IgD-negative memory B cell (primary cell): ENCODE results near the gene LEMD1. TPM values are rescaled to one million over a fixed set of nuclear protein-coding genes. Genes with fewer than 3 reads are reported as not detected.
"Not testable (repeated sequence)": the region's sequence is repeated elsewhere in the genome, so short reads cannot be mapped to it uniquely, and the experiment has no call there.

Experiments
- H3K27ac Mint-ChIP-seq, 3 donors: one replicate each; pipeline ENCODE4 v1.8.0; 2020 to 2022; ENCODE audit warnings: mild to moderate bottlenecking in 3 of 3, mixed read lengths in 3 of 3, moderate library complexity in 1 of 3
- H3K27me3 Mint-ChIP-seq: one replicate; pipeline ENCODE4 v1.8.0; 2021; ENCODE audit warnings: mixed read lengths
- H3K36me3 Mint-ChIP-seq: one replicate; pipeline ENCODE4 v1.8.0; 2020; ENCODE audit warnings: mild to moderate bottlenecking, mixed read lengths
- H3K4me1 Mint-ChIP-seq, 3 donors: one replicate each; pipeline ENCODE4 v1.8.0; 2020 to 2022; ENCODE audit warnings: mixed read lengths in 3 of 3, mild to moderate bottlenecking in 1 of 3
- H3K4me3 Mint-ChIP-seq, 4 donors: one replicate each; pipeline ENCODE4 v1.8.0; 2020 to 2022; ENCODE audit warnings: mild to moderate bottlenecking in 4 of 4, mixed read lengths in 4 of 4, moderate library complexity in 3 of 4
- H3K9me3 Mint-ChIP-seq, 3 donors: one replicate each; pipeline ENCODE4 v1.8.0; 2020 to 2021; ENCODE audit warnings: mixed read lengths in 3 of 3, mild to moderate bottlenecking in 1 of 3
- polyA plus RNA-seq: library from polyadenylated mRNA; unstranded; fragments of 300-500 nt; fragmentation: Illumina TruSeq; gene quantifications from one replicate; pipeline ENCODE4 v1.2.3, GENCODE V29; 2021

The LEMD1 gene
- polyA plus RNA-seq, 1 donor from 2014 or later: not detected

DNA sequence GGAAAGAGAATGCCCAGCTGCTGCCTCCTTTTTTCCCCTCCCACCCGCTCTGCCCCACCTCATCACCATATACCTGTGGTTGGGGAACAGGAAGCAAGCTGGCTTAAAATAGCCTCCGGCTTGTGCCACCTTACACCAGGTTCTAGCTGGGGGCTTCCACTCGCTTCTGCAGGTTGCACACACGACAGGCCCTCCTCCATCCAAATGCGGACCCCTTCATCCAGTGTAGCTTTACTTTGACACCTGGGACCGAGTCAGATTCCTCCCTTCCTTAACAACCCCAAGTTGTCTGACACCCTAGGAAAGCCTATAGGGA is 19.4 kb upstream of the LEMD1 start:
- H3K4me1 Mint-ChIP-seq: peaks cover 29 to 35% (median 29%) of the 10 kb centered on the region in 3 donors
- peak overlapping the region; percentile 54 to 86 (median 72) for H3K27ac Mint-ChIP-seq
- H3K27me3 Mint-ChIP-seq: peaks cover 2% of the 10 kb centered on the region
- H3K36me3 Mint-ChIP-seq: peaks cover 5% of the 10 kb centered on the region
- no peaks in the 10 kb centered on the region for H3K9me3 Mint-ChIP-seq
- H3K4me3 Mint-ChIP-seq: peak overlapping the region; percentile 78 to 96 (median 90)

DNA sequence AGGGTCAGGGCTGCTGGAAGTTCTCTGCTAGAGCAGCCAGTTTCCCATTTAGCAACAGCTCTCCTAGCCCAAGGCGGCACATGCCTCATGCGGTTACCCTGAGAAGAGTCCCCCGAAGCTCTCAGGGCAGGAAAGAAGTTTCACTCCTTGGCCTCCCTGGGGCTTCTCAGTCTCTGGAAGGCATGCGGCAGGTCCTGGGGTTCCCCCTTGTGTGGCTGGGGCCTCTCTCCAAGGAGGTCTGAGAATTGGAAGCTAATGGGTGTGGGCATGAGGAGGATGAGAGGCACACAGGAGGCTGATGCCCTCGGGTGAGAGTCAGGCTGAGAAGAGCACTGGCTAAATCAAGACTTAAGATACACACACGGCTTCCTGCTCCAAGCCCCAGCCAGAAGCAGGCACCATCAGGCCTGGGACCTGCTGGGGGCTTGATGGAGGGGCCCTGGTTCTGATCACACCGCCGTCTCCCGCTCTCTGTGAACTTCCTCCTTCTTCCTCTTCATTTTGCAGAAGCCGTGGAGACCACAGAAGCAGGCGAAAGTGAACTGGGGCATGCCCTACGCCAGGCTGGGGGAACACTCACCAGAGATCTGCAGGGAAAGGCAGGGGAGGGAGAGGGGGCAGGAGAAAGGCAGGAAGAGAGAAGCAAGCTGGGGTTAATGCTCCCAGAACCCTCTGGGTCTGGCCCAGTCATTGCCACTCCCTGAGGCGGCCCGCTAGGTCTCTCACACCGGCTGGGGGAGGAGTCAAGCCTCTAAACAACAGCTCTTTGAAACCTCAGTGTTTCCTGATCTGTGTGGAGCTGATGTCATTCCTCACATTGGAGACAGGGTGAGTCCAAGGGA is 18.8 kb upstream of the LEMD1 start:
- H3K9me3 Mint-ChIP-seq: no peaks in the 10 kb centered on the region
- H3K4me1 Mint-ChIP-seq: peaks cover 30 to 38% (median 32%) of the 10 kb centered on the region in 3 donors
- H3K36me3 Mint-ChIP-seq: peaks cover 5% of the 10 kb centered on the region
- peak overlapping the region; percentile 78 to 96 (median 90) for H3K4me3 Mint-ChIP-seq
- peak overlapping the region; percentile 54 to 86 (median 72) for H3K27ac Mint-ChIP-seq
- peaks cover 3% of the 10 kb centered on the region for H3K27me3 Mint-ChIP-seq

DNA sequence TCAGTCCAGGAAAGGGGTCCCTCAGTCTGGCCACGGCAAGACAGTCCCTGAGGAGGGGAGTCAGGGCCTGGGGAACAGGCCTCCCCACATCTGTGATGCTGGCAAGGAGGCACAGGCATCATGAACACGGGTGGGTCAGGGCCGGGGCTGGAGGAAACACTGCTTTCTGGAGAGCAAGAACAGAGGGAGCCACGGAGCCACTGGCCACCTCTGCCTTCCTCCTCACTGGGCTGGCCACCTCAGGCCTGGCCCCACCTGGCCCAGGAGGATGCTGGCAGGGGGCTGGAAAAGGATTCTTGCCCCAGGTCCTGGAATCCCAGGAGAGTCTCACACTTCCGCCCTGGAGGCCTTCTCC is 18.2 kb upstream of the LEMD1 start:
- Mint-ChIP-seq H3K9me3 (no peaks in the 10 kb centered on the region), H3K27ac (peak overlapping the region in 1 of 3 donors; percentile 68), H3K36me3 (peaks cover 5% of the 10 kb centered on the region), H3K4me1 (peaks cover 36 to 44% (median 38%) of the 10 kb centered on the region in 3 donors), H3K4me3 (peak overlapping the region in 3 of 4 donors; percentile 52 to 94 (median 78)), H3K27me3 (peaks cover 3% of the 10 kb centered on the region)

DNA sequence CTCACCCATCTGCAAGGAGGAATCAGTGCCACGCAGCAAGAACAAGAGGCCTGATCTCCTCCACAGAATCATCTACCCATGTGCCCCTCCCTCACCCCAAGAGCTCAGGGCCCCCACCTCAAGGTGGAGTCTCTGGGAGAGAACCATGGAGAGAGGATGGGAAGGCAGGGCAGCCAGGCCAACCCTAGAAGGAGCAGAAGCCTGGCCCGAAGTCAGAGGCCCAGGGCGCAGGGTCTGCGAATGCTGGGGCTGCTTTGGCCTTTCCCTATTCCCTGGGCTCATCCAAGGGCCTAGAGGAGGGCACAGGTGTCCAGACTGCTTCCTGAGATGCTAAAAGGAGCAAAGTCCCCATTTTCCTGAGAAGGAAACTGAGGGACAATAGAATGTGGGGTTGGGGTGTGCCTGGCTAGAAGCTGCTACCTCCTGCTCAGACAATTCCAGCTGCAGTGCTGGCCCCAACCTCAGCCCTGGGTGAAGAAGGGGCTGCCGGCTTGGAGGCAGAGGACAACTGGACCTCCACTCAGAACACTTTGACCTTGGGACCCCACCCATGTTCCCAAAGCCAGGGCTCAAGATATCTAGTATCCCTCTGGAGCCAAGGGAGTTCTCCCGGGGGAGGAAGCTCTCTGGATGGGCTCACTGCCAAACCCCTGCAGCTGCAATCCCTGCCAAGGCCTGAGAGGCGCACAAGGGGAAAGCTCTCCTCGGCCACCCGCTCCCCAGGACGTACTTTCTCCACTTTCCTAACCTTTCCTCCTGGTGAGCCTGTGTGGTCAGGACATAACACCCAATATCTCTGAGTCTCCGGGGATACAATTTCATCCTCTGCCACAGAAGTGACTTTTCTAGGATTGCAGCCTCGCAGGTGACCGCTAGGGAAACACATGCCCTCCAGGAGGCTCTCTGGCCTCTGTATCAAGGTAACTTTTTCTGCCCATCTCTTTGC is 16.6 kb upstream of the LEMD1 start:
- H3K36me3 Mint-ChIP-seq: peaks cover 2% of the 10 kb centered on the region
- no peaks in the 10 kb centered on the region for H3K9me3 Mint-ChIP-seq
- H3K4me1 Mint-ChIP-seq: peaks cover 42 to 48% (median 46%) of the 10 kb centered on the region in 3 donors
- H3K27me3 Mint-ChIP-seq: peaks cover 3% of the 10 kb centered on the region
- peak overlapping the region in 1 of 4 donors; percentile 22 for H3K4me3 Mint-ChIP-seq
- peak overlapping the region in 2 of 3 donors; percentile 38 to 63 for H3K27ac Mint-ChIP-seq

DNA sequence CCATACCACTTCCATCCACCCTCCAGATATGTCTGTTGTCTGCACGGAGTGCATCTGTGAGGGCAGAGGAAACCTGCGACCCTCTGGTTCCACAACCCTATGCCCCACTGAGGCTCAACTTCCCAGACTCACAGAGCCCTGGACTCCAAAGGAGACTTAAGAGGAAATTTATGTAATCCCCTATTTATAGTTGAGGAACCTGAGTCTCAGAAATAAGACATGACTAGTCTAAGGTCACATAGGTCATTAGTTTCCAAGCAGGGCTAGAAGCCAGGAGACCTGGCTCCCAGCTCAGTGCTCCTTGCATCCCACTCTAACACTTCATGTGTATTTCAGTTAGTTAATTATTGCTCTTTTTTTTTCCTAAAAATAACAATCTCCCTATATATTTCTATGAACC is 15.7 kb upstream of the LEMD1 start:
- H3K4me1 Mint-ChIP-seq: peaks cover 39 to 48% (median 43%) of the 10 kb centered on the region in 3 donors
- peak overlapping the region in 1 of 3 donors; percentile 48 for H3K27ac Mint-ChIP-seq
- H3K4me3 Mint-ChIP-seq: no peak overlapping the region

DNA sequence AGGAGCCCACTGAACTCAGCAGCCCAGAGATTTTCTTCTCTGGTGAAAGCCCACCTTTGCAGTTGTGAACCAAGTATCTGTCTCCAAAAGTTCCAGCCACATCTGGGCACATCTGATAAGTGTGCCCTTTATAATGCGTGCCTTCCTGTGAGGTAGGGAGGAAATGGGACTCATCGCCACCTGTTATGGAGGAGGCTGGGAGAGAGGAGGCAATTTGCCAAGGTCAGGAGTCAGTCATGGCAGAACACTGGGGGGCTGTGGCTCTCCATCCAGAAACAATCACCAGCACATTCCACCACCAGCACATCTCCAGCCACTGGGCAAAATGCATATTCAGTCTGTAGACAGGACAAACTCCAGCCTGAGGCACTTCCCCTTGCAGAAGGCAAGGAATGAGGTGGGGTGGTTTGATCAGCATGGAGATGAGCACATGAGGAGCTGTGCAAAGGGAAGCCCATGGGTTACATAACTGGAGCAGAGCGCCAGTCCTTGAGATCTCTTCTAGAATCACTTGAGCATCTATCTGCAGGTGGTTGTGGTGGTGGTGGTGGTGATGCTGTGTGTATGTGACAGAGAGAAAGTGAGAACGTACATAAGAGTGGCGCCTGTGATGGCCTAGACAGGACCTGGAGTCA is 15.0 kb upstream of the LEMD1 start:
- Mint-ChIP-seq H3K27me3 (peaks cover 3% of the 10 kb centered on the region), H3K36me3 (peaks cover 2% of the 10 kb centered on the region), H3K4me3 (no peak overlapping the region), H3K4me1 (peaks cover 32 to 51% (median 37%) of the 10 kb centered on the region in 3 donors), H3K9me3 (no peaks in the 10 kb centered on the region), H3K27ac (peak overlapping the region in 1 of 3 donors; percentile 48)

More for the DNA sequence above, 15.7 kb upstream of the LEMD1 start:
- no peaks in the 10 kb centered on the region for H3K9me3 Mint-ChIP-seq
- peaks cover 2% of the 10 kb centered on the region for H3K36me3 Mint-ChIP-seq
- H3K27me3 Mint-ChIP-seq: peaks cover 3% of the 10 kb centered on the region

DNA sequence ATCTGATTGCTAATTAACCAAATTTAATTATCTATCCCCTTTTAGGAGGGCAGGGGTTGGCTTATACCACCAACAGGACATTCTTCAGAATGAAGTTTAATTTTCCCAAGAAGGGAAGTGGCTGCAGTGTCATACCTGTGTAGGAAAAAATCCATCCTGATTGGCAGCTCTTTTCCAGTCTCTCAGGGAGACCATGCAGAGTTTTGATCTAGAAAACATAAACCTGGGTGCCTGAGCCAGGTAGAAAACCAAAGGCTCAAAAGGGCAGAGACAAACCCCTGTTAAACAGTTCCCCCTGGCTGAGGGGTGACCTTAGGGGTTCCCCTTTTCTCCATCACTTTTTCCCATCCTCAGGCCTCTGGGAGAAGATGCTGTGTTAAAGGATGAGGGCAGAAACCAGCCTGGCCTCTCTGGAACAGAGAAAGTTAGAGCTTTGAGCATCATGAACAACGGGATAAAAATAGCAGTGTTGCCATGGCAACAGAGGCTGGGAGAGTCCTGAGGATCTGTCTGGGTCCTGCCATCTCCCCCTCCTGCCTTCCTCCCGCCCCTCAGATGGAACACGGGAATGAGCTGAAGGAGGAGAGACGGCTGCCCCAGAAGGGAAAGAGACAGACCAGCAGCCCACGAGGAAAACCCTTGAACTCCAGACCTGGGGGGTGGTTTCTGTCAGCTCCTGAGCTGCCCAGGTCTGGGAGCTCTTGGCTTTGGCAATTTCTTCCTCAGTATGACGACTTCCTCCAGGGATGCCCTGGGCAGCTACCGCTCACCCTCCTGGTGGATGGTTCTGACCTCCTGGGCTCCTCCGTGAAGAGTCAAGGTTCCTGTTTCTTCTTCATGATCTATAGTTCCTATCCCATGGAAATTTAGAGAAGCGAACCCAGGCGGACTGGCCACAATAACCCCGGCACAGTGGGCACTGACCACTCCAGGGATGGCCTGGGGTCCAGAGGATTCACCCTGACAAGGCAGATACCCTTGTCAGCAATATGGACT is 14.0 kb upstream of the LEMD1 start:
- Mint-ChIP-seq H3K36me3 (peaks cover 2% of the 10 kb centered on the region), H3K9me3 (no peaks in the 10 kb centered on the region), H3K4me1 (peaks cover 28 to 47% (median 29%) of the 10 kb centered on the region in 3 donors), H3K27ac (peak overlapping the region in 2 of 3 donors; percentile 50 to 85), H3K27me3 (peaks cover 3% of the 10 kb centered on the region), H3K4me3 (peak overlapping the region in 3 of 4 donors; percentile 37 to 56 (median 49))

DNA sequence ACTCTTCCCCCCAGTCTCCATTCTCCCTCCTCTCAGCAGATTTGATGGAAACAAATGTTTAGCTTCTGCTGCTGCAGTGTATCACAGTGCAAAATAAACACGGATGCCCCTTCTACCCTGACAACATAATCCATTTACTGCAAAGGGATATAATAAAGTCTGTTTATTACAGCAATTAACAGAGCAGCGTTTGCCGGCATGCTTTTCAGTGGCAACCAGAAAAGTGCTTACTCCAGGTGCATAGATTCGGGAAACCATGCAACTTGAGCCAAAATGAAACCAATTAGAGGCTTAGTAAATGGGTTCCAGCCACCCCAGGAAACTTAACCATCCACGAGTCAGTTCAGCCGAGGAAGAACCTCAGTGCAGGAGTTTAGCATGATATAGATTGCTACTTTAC is 12.9 kb upstream of the LEMD1 start:
- Mint-ChIP-seq H3K4me1 (peaks cover 28 to 46% (median 32%) of the 10 kb centered on the region in 3 donors), H3K9me3 (no peaks in the 10 kb centered on the region), H3K4me3 (peak overlapping the region in 1 of 4 donors; percentile 69), H3K27ac (peak overlapping the region in 1 of 3 donors; percentile 40), H3K27me3 (peaks cover 3% of the 10 kb centered on the region), H3K36me3 (peaks cover 2% of the 10 kb centered on the region)

DNA sequence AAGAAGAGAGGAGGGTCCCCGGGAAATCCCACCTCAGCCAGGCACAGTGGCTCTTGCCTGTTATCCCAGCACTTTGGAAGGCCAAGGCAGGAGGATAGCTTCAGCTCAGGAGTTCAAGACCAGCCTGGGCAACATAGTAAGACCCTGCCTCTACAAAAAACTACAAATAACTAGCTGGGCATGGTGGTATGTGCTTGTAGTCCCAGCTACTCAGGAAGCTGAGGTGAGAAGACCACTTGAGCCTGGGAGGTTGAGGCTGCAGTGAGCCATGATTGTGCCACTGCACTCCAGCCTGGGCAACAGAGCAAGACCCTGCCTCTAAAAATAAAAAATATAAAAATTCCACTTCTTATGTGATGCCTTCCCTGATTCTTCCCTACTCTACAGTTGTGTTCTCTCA is 10.8 kb upstream of the LEMD1 start:
- H3K27me3 Mint-ChIP-seq: not testable (repeated sequence)

DNA sequence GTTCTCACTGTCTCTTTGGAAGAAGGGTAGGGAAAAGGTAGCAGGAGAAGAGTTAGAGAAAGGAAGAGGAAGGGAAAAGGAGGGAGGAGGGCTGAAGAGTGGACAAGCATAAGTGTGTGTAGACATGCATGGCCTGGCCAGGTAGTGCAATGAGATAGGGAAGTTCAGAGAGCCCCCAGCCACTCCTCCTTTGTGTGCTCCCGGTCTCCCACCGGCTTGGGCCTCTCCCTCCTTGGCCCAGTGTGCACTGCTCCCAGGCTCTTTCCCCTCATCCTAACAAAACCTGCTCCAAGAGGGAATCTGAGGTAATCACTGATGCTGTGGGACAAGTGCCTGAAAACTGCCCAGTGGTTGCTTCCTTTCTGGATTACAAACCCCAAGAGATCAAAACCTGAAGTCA is 10.3 kb upstream of the LEMD1 start:
- H3K4me1 Mint-ChIP-seq: peaks cover 28 to 41% (median 29%) of the 10 kb centered on the region in 3 donors

More for the DNA sequence above, 10.8 kb upstream of the LEMD1 start:
- not testable (repeated sequence) for H3K27ac Mint-ChIP-seq, H3K36me3 Mint-ChIP-seq, H3K9me3 Mint-ChIP-seq
- Mint-ChIP-seq H3K4me1 (peaks cover 28 to 44% (median 29%) of the 10 kb centered on the region in 3 donors), H3K4me3 (peak overlapping the region in 1 of 4 donors; percentile 45)

DNA sequence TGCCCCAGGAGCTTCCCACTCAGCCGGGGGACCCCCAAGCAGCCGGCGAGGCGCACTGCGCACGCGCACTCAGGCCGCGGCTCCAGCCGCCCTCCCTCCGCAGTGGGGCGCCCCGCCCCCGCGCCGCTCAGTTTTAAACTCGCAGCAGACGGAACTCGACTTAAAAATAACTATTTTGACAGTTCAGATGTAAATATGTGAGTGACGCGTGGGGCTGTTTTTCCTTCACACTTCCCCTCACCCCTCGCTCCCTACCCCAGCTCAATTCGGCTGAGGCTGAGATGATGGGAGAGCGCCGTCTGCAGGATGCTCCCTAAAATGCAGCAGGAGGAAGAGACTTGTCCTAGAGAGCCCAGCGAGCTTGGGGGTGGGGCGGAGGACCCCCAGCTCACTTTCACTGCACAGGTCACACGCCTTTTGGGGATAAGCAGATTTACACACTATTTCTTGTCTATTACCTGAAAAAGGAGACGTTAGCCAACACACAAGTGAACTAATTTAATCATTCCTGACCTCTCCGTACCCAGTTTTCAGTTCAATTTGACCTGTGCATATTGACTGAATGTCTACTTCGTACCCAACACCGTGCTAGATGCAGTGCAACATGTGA is 8.9 kb upstream of the LEMD1 start:
- H3K36me3 Mint-ChIP-seq: no peaks in the 10 kb centered on the region
- no peaks in the 10 kb centered on the region for H3K9me3 Mint-ChIP-seq
- peaks cover 3% of the 10 kb centered on the region for H3K27me3 Mint-ChIP-seq

More for the DNA sequence above, 10.3 kb upstream of the LEMD1 start:
- peaks cover 3% of the 10 kb centered on the region for H3K27me3 Mint-ChIP-seq
- H3K9me3 Mint-ChIP-seq: no peaks in the 10 kb centered on the region
- peak overlapping the region in 1 of 3 donors; percentile 33 for H3K27ac Mint-ChIP-seq
- peak overlapping the region in 1 of 4 donors; percentile 89 for H3K4me3 Mint-ChIP-seq
- no peaks in the 10 kb centered on the region for H3K36me3 Mint-ChIP-seq

DNA sequence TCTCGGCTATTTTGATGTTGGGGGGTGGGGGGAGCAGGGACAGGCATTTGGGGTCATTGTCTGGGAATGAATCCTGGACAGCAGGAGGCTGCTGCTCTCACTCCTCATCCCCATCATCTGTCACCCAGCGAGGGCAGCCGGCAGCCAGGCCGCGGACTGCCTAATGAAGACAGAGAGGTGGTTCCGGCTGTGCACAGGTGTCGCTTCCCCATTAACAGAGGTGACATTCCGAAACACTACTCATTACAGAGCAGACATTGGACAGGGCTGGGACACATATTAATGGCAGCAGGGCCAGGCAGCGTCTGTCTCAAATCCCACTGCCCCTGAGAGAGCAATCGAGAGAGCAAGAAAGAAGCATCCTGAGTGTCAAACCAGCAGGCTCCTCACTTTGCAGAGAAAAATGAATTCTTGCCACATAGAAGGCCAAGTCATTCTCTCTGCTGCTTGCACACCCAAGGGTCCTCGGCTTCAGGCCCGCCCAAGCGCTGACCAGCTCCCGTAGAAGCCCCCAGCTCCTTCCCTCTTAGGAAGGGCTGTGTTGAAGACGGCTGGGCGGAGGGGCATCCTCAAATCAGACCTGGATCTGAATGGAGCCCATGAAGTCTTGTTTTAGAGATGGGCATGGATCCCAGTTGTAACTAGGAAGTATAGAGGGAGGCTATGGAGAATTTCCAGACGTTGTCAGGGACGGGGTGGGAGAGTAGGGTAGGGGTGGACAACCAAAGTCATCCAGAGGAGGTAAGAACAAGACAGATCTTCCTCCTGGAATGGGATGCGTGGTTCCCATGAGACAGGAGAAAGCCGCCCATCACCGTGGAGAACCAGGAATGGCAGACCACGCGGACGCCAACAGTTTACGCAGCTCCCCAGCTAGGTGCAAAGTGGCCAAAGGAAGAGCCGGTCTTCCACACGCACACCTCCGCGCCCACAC is 8.2 kb upstream of the LEMD1 start:
- Mint-ChIP-seq H3K4me1 (peaks cover 16 to 27% (median 22%) of the 10 kb centered on the region in 3 donors), H3K4me3 (peak overlapping the region; percentile 39 to 90 (median 85)), H3K9me3 (no peaks in the 10 kb centered on the region), H3K36me3 (no peaks in the 10 kb centered on the region), H3K27me3 (peaks cover 3% of the 10 kb centered on the region), H3K27ac (peak overlapping the region in 2 of 3 donors; percentile 27 to 80)

More for the DNA sequence above, 8.9 kb upstream of the LEMD1 start:
- peaks cover 23 to 35% (median 29%) of the 10 kb centered on the region in 3 donors for H3K4me1 Mint-ChIP-seq
- peak overlapping the region; percentile 44 to 90 (median 85) for H3K4me3 Mint-ChIP-seq
- peak overlapping the region in 2 of 3 donors; percentile 27 to 72 for H3K27ac Mint-ChIP-seq
